RWPE2 (cell line): ENCODE measurements around the gene PIH1D2.

Experiments
- ATAC-seq: fragments of 200-7000 bp; cut with Tn5 transposase; 3 replicates; pipeline ENCODE4 v1.9.1; 2021; ENCODE audit warnings: low read depth
- DNase-seq: peaks from one replicate; pipeline ENCODE4 v3.0.0-alpha.2; 2020; ENCODE audit warnings: low spot score
- H3K27ac ChIP-seq: fragments of 450-650 bp; 2 replicates; pipeline ENCODE4 v1.5.1; 2017; ENCODE audit warnings: mild to moderate bottlenecking; ENCODE audit not compliant: poor library complexity, severe bottlenecking
- H3K27me3 ChIP-seq: fragments of 250-450 bp; sonication (Bioruptor Pico); 2 replicates; pipeline ENCODE4 v1.5.1; 2021; ENCODE audit warnings: mild to moderate bottlenecking, moderate library complexity; ENCODE audit not compliant: insufficient read depth, poor library complexity, severe bottlenecking
- H3K36me3 ChIP-seq: fragments of 250-450 bp; sonication (Bioruptor Pico); 2 replicates; pipeline ENCODE4 v1.5.1; 2020; ENCODE audit warnings: low read depth, mild to moderate bottlenecking, moderate library complexity
- H3K4me1 ChIP-seq: fragments of 250-450 bp; sonication (Bioruptor Pico); 2 replicates; pipeline ENCODE4 v1.5.1; 2021; ENCODE audit warnings: mild to moderate bottlenecking, moderate library complexity; ENCODE audit not compliant: insufficient read depth, poor library complexity, severe bottlenecking
- H3K4me3 ChIP-seq: fragments of 250-450 bp; sonication (Bioruptor Pico); 2 replicates; pipeline ENCODE4 v1.5.1; 2021; ENCODE audit warnings: mild to moderate bottlenecking, moderate library complexity; ENCODE audit not compliant: severe bottlenecking
- H3K9me3 ChIP-seq: fragments of 250-450 bp; sonication (Bioruptor Pico); 2 replicates; pipeline ENCODE4 v1.5.1; 2021; ENCODE audit warnings: mild to moderate bottlenecking, moderate library complexity; ENCODE audit not compliant: severe bottlenecking
- TF ChIP-seq, protein P1 (sequence below): fragments of 450-650 bp; IDR thresholded peaks from one replicate; pipeline ENCODE4 v1.5.1; 2017; ENCODE audit warnings: mild to moderate bottlenecking, moderate library complexity; ENCODE audit not compliant: poor library complexity, severe bottlenecking

PIH1D2 gene

GRCh38 chr11:112023104-112023503 lies 50.7 kb downstream of the PIH1D2 start:
- no peak overlapping the region for H3K4me3 ChIP-seq
- DNase-seq, result no peak

GRCh38 chr11:112019066-112019465 lies 54.8 kb downstream of the PIH1D2 start:
- Histone ChIP-seq H3K9me3 (no peaks in the 10 kb centered on the region), H3K4me1 (peaks cover 18% of the 10 kb centered on the region), H3K4me3 (no peak overlapping the region), H3K27me3 (no peaks in the 10 kb centered on the region), H3K36me3 (peaks cover 7% of the 10 kb centered on the region), H3K27ac (no peak overlapping the region)
- TF ChIP-seq, protein P1, sequence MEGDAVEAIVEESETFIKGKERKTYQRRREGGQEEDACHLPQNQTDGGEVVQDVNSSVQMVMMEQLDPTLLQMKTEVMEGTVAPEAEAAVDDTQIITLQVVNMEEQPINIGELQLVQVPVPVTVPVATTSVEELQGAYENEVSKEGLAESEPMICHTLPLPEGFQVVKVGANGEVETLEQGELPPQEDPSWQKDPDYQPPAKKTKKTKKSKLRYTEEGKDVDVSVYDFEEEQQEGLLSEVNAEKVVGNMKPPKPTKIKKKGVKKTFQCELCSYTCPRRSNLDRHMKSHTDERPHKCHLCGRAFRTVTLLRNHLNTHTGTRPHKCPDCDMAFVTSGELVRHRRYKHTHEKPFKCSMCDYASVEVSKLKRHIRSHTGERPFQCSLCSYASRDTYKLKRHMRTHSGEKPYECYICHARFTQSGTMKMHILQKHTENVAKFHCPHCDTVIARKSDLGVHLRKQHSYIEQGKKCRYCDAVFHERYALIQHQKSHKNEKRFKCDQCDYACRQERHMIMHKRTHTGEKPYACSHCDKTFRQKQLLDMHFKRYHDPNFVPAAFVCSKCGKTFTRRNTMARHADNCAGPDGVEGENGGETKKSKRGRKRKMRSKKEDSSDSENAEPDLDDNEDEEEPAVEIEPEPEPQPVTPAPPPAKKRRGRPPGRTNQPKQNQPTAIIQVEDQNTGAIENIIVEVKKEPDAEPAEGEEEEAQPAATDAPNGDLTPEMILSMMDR, result no peak
- ATAC-seq, result no peak
- no peak for DNase-seq

More at GRCh38 chr11:112023104-112023503, 50.7 kb downstream of the PIH1D2 start:
- Histone ChIP-seq H3K27me3 (no peaks in the 10 kb centered on the region), H3K9me3 (no peaks in the 10 kb centered on the region), H3K4me1 (peaks cover 4% of the 10 kb centered on the region), H3K36me3 (peaks cover 11% of the 10 kb centered on the region), H3K27ac (no peak overlapping the region)
- TF ChIP-seq, protein P1, result no peak
- no peak for ATAC-seq
